ENCODE measurements around the gene ABHD6. TPM values are rescaled to one million over a fixed set of nuclear protein-coding genes. Genes with fewer than 3 reads are reported as not detected.

ABHD6 gene
- total and polyA plus RNA-seq, 8 donors, result 0.69 to 5.5 (median 2.0) TPM

DNA sequence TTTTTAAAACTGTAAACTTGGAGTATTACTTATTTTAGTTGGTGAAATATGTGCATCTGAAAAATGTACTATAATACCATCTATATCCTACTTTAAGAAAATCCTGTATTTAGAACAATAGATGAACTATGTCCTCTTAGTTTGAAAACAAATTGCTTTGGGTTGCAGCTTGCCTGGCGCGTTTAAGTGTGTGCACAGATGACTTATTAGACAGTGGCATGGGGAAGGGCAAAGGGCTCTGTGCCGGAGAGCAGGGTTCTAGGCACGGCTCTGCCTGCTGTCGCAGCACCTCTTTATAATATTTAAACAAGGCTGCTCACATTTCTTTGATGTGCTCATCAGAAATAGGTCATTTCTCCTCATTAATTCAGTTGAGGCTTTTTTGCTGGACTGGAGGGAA, 105.1 kb downstream of the ABHD6 start:
- no peaks in the 10 kb centered on the region for H3K27me3 ChIP-seq
- no peaks in the 10 kb centered on the region for H3K9me3 ChIP-seq
- DNase-seq (no peak), FAIRE-seq (no peak), ATAC-seq (peak in 1 of 4 donors; percentile 14)
- H3K27ac ChIP-seq, result no peak overlapping the region
- 58 to 67% methylated on average over 5 of the region's 5 CpGs for WGBS, 2 donors
- TF ChIP-seq, protein P1, sequence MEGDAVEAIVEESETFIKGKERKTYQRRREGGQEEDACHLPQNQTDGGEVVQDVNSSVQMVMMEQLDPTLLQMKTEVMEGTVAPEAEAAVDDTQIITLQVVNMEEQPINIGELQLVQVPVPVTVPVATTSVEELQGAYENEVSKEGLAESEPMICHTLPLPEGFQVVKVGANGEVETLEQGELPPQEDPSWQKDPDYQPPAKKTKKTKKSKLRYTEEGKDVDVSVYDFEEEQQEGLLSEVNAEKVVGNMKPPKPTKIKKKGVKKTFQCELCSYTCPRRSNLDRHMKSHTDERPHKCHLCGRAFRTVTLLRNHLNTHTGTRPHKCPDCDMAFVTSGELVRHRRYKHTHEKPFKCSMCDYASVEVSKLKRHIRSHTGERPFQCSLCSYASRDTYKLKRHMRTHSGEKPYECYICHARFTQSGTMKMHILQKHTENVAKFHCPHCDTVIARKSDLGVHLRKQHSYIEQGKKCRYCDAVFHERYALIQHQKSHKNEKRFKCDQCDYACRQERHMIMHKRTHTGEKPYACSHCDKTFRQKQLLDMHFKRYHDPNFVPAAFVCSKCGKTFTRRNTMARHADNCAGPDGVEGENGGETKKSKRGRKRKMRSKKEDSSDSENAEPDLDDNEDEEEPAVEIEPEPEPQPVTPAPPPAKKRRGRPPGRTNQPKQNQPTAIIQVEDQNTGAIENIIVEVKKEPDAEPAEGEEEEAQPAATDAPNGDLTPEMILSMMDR (IDR thresholded peaks at IDR 0.05), result no peak
- no peaks in the 10 kb centered on the region for H3K4me1 ChIP-seq
- no peak overlapping the region for H3K4me3 ChIP-seq
- no peaks in the 10 kb centered on the region for H3K36me3 ChIP-seq
- intact Hi-C loops (cut with DNase I), result no loop called here

Other genes with a start within 250 kb of the ABHD6 start
- gene FLNB, start 229.4 kb upstream of the ABHD6 start, total RNA-seq, result 100 to 1,000 TPM in 2 of 6 donors, 10 to 100 TPM in 4; 85.2 to 109 (median 98.3) TPM
- 100 to 1,000 TPM; 104 to 152 TPM for gene FLNB, start 229.4 kb upstream of the ABHD6 start, polyA plus RNA-seq
- gene DNASE1L3, start 26.8 kb upstream of the ABHD6 start, total RNA-seq, result under 1 TPM in 4 of 6 donors, not detected in 2; 0.20 to 0.37 (median 0.28) TPM
- gene DNASE1L3, start 26.8 kb upstream of the ABHD6 start, polyA plus RNA-seq, result under 1 TPM; 0.38 to 0.49 TPM
- 1 to 10 TPM; 5.0 to 7.7 (median 6.7) TPM for gene RPP14, start 68.5 kb downstream of the ABHD6 start, total RNA-seq
- 1 to 10 TPM; 5.0 to 8.1 TPM for gene RPP14, start 68.5 kb downstream of the ABHD6 start, polyA plus RNA-seq
- gene HTD2, start 68.7 kb downstream of the ABHD6 start, total RNA-seq, result 1 to 10 TPM; 2.6 to 4.4 (median 3.5) TPM
- 1 to 10 TPM in 1 of 2 donors, under 1 TPM in 1; 0.68 to 5.5 TPM for gene HTD2, start 68.7 kb downstream of the ABHD6 start, polyA plus RNA-seq
- 10 to 100 TPM in 1 of 6 donors, 1 to 10 TPM in 5; 6.1 to 11.2 (median 7.9) TPM for gene PXK, start 95.1 kb downstream of the ABHD6 start, total RNA-seq
- gene PXK, start 95.1 kb downstream of the ABHD6 start, polyA plus RNA-seq, result 1 to 10 TPM; 3.2 to 6.2 TPM
- 10 to 100 TPM; 17.7 to 26.8 (median 23.9) TPM for gene PDHB, start 196.0 kb downstream of the ABHD6 start, total RNA-seq
- 10 to 100 TPM; 31.1 to 44.9 TPM for gene PDHB, start 196.0 kb downstream of the ABHD6 start, polyA plus RNA-seq